ENCODE measurements around the gene RAET1L.
A peak's percentile ranks its signal among the peaks of the same experiment; 100 is the strongest.
"Not testable (repeated sequence)": the region's sequence is repeated elsewhere in the genome, so short reads cannot be mapped to it uniquely, and the experiment has no call there.

Gene RAET1L, protein sequence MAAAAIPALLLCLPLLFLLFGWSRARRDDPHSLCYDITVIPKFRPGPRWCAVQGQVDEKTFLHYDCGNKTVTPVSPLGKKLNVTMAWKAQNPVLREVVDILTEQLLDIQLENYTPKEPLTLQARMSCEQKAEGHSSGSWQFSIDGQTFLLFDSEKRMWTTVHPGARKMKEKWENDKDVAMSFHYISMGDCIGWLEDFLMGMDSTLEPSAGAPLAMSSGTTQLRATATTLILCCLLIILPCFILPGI

GRCh38 chr6:150025201-150025917 is at the start of gene RAET1L:
TSS of gene RAET1L (minus strand) at chr6:150025532. CDS start at chr6:150025471, 61 bp downstream.
- peak; percentile 52 for DNase-seq

DNA sequence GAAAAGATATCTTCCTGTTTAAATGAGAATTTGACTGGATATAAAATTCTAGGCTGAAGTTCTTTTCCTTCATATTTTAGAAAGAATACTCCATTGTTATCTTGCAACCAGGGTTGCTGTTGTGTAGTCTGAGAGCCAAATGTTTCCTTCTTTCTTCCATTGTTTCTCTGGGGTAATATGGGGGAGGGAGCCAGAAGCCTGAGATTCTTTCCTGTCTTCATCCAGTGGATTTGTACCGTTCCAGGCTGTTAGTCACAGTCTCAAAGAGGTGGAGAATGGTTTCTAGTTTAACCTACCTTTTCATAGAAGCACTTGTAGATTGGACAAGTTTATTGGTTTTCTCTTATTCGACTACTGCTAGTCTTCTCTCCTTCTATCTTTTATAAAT is 49.7 kb upstream of the RAET1L start:
- no peak for DNase-seq

GRCh38 chr6:150074396-150075033 is 49.2 kb upstream of the RAET1L start:
- DNase-seq, result not testable (repeated sequence)

- DNase-seq, result no peak
Measured at GRCh38 chr6:150072201-150072600, 46.9 kb upstream of the RAET1L start.

GRCh38 chr6:150070236-150070818 is 45.0 kb upstream of the RAET1L start:
- no peak for DNase-seq

DNA sequence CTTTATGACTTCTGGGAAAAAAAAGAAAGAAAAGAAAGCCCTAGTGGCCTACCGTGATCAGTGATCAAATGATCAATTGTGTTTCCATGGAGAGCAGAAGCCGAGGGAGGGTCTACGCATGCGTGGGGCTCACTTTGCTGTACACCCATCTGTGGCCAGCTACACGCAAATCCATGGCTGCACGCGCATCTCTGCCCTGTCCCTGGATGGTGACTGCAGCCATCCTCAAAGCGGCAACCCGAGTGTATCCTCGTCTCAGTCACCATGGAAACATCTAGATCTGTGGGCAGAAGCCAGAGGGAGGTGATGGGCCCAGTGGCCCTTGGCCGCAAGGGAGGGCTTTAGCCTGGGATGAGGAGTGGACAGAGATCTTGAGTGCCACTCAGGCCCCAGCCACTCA is 44.4 kb upstream of the RAET1L start:
- no peak for DNase-seq

DNA sequence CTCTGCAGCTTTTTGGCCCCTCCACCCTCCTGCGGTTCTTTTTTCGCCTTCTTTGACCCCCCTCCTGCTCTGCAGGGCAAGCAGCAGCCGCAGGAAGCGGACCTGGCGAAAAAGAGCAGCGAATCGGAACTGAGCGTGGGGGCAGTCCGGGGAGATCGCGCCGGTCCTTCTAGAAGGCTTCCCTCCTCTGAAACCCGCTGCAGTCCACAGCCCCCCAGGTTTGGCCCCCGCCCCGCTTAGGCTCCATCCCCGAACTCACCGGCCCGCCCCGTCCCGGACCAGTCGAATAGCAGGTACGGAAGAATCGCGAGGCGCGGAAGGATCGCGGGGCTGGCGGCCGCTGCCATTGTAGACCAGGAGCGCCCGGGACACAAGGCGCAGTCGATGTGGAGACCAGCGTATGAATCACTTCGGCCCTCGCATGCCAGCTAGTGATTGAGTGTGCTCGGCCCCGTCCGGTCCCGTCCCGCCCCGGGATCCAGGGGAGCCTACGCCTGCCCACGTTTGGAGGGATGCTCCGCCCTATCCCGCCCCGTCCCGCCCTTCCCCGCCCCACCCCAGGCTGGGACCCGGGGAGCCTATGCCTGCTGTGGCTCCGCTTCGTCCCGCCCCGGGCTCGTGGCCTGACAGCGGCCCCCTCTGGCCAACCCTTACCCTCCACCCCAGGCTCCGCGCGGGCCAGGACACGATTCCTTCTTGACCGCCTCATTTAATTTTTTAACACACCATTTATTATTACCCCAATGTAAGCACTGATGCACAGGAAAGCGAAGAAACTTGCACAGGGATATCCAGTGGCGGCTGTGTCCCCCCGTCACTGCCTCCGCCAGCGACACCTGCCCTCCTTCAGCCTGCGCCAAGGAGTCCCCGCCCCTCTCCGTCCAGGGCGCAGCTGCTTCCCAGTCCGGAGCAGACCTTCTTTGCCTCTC is 43.7 kb upstream of the RAET1L start, which contains the start of gene ULBP3:
Gene ULBP3, minus strand, starts transcription at position 402 of the 929 bp plus-strand sequence. Its CDS starts 55 bp downstream, at position 347.
- peak; percentile 95 for DNase-seq

DNA sequence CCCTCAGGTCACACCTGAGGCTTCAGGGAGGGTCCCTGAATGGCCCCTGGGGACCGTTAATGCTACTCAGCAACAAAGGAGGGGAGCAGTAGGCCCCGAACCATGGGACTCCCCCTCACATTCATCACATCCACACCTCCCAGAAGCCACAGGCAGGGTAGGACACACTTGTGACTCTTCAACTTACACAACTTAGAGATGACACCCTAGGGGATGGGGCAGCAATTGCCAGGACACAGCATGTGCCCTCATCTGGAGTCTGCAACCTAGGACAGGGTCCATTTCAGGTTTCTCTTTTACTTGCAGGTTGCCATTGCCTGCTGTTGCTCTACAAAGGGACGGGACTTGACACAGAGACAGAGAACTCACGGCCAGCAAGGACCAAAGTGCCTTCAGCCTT is 42.8 kb upstream of the RAET1L start:
- DNase-seq, result no peak

GRCh38 chr6:150065083-150065482 is 39.8 kb upstream of the RAET1L start:
- no peak for DNase-seq

GRCh38 chr6:150063640-150064039 is 38.3 kb upstream of the RAET1L start:
- no peak for DNase-seq

DNA sequence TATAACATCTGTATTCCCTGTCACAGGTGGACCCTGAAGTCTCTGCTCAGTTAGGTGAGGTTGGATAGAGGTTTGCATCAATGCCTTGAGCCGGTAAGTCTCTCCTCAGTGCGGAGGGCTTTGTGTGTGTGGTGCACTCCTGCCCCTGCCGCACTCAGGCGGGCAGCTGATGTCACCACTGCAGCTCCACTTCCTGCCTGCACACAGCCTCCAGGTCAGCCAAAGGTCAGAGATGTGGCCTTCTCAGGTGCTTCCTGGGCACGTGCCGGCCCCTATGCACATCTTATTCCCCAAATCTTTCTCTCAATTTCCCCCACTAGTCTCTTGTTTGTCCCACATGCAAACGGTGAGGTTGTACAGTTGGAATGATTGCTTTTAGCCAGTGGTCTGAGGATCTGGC is 34.6 kb upstream of the RAET1L start:
- not testable (repeated sequence) for DNase-seq

DNA sequence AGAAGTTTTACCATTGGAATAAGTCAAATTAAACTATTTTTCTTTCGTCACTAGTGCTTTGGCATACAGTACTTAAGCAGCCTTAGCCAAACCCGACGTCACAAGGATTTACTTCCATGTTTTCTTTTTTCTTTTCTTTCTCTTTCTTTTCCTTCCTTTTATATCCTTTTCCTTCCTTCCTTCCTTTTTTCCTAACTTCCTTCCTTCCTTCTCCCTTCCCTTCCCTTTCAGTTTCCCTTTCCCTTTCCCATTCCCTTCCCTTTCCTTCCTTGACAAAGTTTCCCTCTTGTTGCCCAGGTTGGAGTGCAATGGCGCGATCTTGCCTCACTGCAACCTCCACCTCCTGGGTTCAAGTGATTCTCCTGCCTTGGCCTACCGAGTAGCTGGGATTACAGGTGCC is 33.7 kb upstream of the RAET1L start:
- DNase-seq, result no peak

DNA sequence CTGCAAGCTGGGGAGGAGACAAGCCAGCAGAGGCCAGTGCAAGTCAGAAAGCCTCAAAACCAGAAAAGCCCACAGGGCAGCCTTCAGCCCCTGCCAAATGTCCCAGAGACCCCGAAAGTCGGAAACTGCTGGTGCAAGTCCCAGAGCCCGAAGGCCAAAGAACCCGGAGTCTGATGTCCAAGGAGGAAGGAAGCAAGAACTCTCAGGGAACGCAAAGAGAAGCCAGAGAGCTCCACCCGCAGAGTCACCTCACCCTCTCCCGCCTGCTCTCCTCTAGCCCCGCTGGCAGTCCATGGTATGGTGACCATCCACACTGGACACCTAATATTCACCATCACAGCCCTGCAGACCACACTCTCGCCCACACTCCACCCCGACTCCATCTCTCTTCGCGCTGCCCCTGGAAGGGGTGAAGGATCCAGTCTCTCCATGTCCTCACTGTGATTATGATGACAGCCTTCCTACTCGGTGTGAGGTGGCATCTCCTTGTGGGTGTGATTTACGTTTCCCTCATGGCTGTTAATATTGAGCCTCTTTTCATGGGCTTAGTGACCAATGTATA is 33.0 kb upstream of the RAET1L start:
- no peak for DNase-seq

GRCh38 chr6:150057501-150057951 is 32.2 kb upstream of the RAET1L start:
- DNase-seq, result no peak

DNA sequence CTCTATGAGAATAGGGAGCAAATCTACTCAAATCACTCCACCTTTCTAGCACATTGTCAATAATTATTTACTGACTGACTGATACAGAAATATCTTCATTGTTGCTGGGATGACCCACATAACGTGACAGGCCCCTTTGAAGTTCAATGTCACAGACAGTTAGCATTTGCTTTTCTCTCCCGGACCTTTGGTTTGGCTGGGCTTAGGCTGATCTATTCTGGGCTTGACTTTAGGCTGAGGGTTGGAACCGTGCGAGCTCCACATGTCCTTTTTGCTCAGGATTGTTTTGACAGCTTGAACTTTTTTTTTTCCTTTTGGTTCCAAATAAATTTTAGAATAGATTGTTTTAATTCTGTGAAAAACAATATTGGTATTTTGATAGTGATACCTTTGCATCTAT is 31.6 kb upstream of the RAET1L start:
- no peak for DNase-seq

DNA sequence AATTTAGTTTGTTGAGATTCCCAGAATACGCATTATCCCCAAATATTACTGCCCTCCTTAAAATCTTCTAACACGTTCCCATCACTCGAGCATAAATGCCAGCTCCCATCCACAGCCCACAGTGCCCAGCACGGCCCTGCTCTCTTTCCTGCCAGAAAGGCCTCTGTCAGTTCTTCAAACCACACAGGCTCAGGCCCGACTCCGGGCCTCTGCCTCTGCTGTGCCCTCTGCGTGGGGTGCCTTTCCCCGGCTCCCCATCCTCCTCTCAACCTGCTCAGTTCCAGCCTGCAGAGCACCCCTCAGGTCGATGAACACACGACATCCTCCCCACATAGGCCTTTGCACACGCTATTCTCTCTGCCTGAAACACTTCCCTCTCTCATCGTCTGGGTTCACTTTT is 30.8 kb upstream of the RAET1L start:
- DNase-seq, result no peak

DNA sequence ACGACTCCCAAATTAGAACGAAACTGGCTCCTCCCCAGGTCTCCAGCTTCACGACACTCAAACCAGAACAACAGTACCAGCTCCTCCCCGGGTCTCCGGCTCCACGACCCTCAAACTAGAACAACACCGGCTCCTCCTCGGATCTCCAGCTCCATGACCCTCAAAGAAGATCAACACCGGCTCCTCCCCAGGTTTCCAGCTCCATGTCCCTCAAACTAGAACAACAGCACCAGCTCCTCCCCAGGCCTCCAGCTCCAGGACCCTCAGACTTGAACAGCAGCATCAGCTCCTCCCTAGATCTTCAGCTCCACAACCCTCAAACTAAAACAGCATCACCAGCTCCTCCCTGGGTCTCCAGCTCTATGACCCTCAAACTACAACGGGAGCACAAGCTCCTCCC is 29.8 kb upstream of the RAET1L start:
- DNase-seq, result no peak

DNA sequence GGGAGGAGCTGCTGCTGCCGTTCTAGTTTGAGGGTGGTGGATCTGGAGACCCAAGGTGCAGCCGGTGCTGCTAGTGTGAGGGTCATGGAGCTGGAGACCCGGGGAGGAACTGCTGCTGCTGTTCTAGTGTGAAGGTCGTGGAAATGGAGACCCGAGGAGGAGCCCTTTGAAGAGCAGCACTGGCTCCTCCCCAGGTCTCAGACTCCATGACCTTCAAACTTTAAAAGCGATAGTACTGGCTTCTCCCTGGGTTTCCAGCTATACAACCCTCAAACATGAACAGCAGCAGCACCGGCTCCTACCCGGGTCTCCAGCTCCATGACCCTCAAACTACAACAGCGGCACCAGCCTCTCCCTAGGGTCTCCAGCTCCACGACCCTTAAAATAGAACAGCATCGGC is 28.1 kb upstream of the RAET1L start:
- DNase-seq, result no peak

DNA sequence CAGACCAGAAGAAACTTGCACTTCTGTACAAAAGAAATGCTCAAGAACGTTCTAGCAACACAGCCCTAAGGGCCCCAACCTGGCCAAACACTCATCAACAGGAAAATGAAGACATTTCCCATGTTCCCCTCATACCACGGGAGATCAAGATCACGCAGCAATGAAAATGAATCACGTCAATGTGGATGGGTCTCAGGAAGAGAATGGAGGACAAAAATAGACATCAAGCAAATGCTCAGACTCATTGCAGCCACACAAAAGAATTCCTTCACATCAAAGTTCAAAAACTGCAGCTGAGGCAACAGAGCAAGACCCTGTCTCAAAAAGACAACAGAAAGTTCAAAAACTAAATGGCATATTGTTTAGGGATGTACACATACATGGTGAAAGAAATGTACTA is 25.5 kb upstream of the RAET1L start:
- no peak for DNase-seq

DNA sequence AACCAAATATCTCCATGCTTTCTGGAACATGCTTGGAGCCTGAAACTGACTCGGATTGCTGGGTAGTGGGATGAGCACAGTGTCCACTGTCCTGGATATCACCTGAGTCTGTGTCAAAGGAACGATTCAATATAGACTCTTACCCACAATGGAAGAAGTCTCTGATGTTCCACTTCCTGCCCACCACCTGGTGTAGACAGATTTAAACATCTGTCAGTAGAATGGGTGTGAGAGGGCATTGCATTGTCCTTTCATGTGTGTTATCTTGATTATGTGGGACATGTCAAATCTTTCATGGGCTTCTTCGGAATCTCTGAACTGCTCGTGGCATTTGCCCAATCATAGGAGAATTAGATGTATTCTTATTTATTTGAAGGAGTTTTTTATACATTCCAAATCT is 22.8 kb upstream of the RAET1L start:
- no peak for DNase-seq

- DNase-seq, result no peak
Measured at GRCh38 chr6:150046943-150047342, 21.6 kb upstream of the RAET1L start.

DNA sequence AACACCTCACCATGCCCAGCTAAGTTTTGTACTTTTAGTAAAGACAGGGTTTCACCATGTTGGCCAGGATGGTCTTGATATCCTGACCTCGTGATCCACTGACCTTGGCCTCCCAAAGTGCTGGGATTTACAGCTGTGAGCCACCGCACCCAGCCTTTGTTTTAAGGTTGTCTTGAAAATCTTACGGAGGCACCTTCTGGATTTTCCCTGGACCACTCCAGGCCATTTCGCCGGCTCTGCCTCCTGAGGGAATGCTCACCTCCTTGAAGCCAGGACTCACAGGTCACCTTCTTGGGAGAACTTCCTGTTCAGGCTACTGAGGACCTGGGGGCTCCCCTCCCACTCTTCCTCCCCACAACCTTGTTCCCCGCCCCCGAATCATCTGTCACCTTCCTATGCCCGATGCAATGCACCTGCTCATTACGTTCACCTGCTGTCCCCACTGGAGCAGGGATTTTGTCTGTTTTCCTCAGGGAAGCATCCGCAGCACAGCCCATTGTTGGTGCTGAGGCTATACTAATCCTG is 19.4 kb upstream of the RAET1L start:
- no peak for DNase-seq

Measured in fibroblast of skin of right quadriceps (primary cell).